ENCODE measurements around the gene EAF1.
"Not testable (repeated sequence)": the region's sequence is repeated elsewhere in the genome, so short reads cannot be mapped to it uniquely, and the experiment has no call there.

GRCh38 chr3:15386654-15386955 lies 40.8 kb upstream of the EAF1 start:
- TF ChIP-seq ZNF660 (tag by site-specific recombination; IDR thresholded peaks at IDR 0.05); CTCF (tag by site-specific recombination; IDR thresholded peaks at IDR 0.05); ZNF777 (tag by site-specific recombination; IDR thresholded peaks at IDR 0.05; ENCODE audit: borderline replicate concordance); ZNF530 (tag by site-specific recombination; IDR thresholded peaks at IDR 0.05; ENCODE audit: low read depth); TCF7L2 (IDR thresholded peaks at IDR 0.05; ENCODE audit: borderline replicate concordance, low read depth, low read length); ZNF366 (tag by site-specific recombination; conservative IDR thresholded peaks at IDR 0.05); ZNF792 (tag by site-specific recombination; IDR thresholded peaks at IDR 0.05); RBAK (tag by site-specific recombination; IDR thresholded peaks at IDR 0.05): not testable (repeated sequence)
